LNCAP (cell line): ENCODE data around the gene DAB1.

Experiments
- TF ChIP-seq, protein P1 (sequence below): fragments of 450-650 bp; IDR thresholded peaks from 2 replicates; pipeline ENCODE4 v1.5.1; 2017; ENCODE audit warnings: mild to moderate bottlenecking

DAB1 gene

DNA sequence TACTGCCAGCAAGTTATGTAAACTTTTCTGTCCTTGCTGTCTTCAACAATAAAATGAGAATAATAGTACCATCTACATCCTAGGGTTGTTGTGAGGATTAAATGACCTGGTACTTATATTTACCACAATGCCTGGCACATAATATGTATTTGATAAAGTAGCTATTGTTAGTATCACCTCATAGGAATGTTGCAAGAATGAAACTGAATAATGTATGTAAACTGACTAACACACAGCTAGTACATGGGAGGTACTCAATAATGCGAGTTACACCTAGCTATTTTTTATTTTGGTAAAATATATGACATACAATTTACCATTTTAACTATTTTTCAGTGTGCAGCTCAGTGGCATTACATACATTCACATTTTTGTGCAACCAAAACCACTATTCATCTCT, 289.1 kb downstream of the DAB1 start:
- TF ChIP-seq, protein P1, sequence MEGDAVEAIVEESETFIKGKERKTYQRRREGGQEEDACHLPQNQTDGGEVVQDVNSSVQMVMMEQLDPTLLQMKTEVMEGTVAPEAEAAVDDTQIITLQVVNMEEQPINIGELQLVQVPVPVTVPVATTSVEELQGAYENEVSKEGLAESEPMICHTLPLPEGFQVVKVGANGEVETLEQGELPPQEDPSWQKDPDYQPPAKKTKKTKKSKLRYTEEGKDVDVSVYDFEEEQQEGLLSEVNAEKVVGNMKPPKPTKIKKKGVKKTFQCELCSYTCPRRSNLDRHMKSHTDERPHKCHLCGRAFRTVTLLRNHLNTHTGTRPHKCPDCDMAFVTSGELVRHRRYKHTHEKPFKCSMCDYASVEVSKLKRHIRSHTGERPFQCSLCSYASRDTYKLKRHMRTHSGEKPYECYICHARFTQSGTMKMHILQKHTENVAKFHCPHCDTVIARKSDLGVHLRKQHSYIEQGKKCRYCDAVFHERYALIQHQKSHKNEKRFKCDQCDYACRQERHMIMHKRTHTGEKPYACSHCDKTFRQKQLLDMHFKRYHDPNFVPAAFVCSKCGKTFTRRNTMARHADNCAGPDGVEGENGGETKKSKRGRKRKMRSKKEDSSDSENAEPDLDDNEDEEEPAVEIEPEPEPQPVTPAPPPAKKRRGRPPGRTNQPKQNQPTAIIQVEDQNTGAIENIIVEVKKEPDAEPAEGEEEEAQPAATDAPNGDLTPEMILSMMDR = no peak

DNA sequence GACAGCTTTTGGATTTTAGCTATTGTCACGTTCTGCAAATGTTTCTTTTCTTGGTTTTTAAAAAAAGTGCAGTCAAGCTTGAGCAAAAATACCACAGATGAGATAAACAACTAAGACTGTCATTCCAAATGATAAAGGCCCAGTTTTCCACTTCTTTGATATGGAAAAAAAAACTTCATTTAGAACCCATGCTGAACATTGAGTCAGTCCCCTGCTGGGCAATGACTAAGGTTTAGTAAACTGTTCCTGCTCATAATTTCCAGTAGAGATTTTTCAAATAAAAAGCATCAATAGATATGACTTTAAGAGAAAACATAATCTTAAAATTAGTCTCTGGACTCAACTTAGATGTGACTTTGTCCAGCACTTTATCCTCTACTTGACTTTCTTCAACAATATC, 290.2 kb downstream of the DAB1 start:
- TF ChIP-seq, protein P1 = no peak

DNA sequence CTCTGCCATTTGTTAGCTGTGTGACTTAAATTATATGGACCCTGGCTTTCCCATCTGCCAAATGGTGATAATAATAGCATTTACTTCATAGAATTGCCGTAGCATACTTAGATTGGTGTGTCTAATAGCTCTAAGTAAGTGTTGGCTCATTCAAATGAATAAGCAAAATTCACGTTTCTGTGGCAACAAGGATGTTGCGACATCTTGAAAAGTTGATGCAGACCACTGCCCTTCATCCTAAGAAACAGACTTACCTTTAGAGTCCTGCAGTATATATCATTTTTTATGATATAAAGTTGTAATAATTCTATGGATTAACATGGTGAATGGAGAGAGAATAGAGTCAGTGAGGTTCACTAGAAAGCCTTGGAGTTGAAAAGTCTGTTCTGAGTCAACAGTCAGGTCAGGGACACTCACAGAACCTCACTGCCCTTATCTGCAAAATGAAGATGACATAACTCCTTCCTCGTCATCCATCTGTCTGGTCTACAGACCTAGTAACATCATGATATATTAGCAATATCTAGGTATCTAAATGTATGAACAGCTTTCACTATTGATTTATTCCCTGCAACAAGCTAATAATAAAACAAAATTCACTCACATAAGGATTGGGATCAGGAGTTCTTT, 290.8 kb downstream of the DAB1 start:
- TF ChIP-seq, protein P1 = no peak

DNA sequence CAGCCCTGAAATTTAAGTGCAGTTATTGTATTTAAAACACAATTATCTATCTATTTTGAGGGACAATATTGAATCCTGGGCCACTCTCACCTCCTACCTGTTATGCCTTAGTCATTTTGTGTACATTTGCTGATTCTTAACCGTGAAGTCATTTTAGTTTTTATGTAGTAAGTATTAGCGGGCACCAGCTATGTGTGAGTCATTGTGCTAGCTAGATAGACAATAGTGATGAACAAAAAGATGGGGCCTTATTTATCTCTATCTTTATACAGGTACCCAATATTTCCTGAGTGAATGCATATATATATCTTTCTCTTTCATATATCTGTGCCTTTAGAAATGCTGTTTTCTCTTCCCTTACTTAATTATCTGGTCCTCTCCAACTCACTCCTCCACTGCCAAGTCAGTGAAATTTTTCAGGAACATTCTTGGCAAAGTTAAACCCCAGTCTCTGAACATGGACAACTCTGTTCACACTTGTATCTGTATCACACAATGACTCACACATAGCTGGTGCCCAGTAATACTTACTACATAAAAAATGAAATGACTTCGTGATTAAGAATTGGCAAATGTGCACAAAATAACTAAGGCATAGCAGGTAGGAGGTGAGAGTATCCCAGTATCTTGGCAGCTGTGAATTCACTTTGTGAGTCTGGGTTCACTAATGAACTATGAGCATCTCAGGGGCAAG, 292.0 kb downstream of the DAB1 start:
- TF ChIP-seq, protein P1 = no peak

DNA sequence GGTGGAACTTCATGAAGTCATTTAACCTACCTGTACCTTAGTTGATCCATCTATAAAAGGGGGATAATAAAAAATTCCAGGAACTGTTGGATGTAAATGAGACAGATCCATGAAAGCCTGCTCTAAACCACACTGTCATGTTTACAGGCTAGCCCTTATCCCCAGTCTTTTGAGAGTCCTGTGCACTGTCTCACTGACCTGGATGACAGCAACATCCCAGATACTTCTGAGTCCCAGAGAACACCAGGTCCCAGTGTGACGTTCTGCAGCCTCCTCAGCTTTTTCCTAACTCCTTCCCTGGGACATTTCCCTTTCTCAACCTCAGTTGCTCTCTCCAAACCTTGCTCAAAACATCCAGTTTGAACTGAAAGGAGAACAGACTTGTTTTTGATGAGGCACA, 292.6 kb downstream of the DAB1 start:
- TF ChIP-seq, protein P1 = no peak

DNA sequence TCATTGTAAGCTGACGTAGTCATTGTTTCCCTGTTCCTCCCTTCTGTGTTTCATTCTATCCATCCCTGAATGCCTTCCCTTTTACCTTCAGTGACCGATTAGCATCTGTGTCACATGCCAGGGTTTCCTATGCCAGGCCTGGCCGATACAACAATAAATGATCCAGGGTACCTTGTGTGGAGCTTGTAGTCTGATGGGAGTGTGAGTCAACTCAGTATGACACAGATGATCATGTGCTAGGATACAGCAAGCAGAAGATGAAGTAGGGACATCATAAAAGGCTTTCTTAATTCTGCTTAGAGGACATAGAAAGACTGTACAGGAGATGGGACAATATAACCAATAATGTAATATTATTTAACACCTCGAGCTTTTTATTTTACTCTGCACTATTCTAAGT, 294.0 kb downstream of the DAB1 start:
- TF ChIP-seq, protein P1 = no peak

DNA sequence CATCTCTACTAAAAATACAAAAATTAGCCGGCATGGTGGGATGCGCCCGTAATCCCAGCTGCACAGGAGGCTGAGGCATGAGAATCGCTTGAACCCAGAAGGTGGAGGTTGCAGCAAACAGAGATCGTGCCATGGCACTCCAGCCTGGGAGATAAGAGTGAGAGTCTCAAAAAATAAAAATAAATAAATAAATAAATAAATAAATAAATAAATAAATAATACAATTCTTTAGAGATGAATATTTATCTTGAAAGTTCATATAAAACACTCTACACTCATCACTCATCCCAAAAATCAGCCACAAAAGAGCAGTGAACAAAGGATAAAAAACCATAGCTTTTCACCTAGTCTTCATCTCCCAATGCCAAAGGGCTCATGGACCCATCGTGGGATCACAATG, 295.9 kb downstream of the DAB1 start:
- TF ChIP-seq, protein P1 = no peak
